HG03378 (cell line): ENCODE measurements around the gene HTRA2.
"Not testable (repeated sequence)": the region's sequence is repeated elsewhere in the genome, so short reads cannot be mapped to it uniquely, and the experiment has no call there.

ENCODE experiments used
- ATAC-seq: cut with Tn5 transposase; IDR thresholded peaks from one replicate; pipeline ENCODE4 v1.9.1; 2021; ENCODE audit warnings: mild to moderate bottlenecking, moderate library complexity; ENCODE audit not compliant: unreplicated experiment

HTRA2 gene

GRCh38 chr2:74529357-74530238, at the start of gene HTRA2, which contains the start of gene AUP1:
Gene HTRA2, plus strand, starts transcription at chr2:74529933. Its CDS starts 74 bp downstream, at chr2:74530007.
Gene AUP1, minus strand, starts transcription at chr2:74529706. Its CDS starts 77 bp downstream, at chr2:74529629.
- peak; percentile 68 for ATAC-seq

GRCh38 chr2:74481431-74481830, 48.3 kb upstream of the HTRA2 start:
- ATAC-seq, result no peak

GRCh38 chr2:74481961-74482800, 47.6 kb upstream of the HTRA2 start:
- peak; percentile 30 for ATAC-seq

- peak; percentile 88 for ATAC-seq
Observed at GRCh38 chr2:74482801-74483674, 46.7 kb upstream of the HTRA2 start, which contains the start of the genes CCDC142 and TTC31. Gene CCDC142, minus strand, starts transcription at chr2:74482998. Its CDS starts 161 bp downstream, at chr2:74482837. Gene TTC31, plus strand, starts transcription at chr2:74483081. Its CDS starts 15 bp downstream, at chr2:74483096.

GRCh38 chr2:74483675-74484164, 46.0 kb upstream of the HTRA2 start:
- ATAC-seq, result not testable (repeated sequence)

- no peak for ATAC-seq
Observed at GRCh38 chr2:74486141-74486540, 43.6 kb upstream of the HTRA2 start.

GRCh38 chr2:74488643-74489481, 40.9 kb upstream of the HTRA2 start:
- ATAC-seq, result no peak

GRCh38 chr2:74489906-74490305, 39.8 kb upstream of the HTRA2 start:
- ATAC-seq, result no peak

GRCh38 chr2:74491648-74492544, 37.8 kb upstream of the HTRA2 start:
- no peak for ATAC-seq

GRCh38 chr2:74493546-74493945, 36.2 kb upstream of the HTRA2 start:
- ATAC-seq, result no peak

- no peak for ATAC-seq
Observed at GRCh38 chr2:74495440-74495839, 34.3 kb upstream of the HTRA2 start.

GRCh38 chr2:74496997-74497776, 32.5 kb upstream of the HTRA2 start:
- no peak for ATAC-seq

- no peak for ATAC-seq
Observed at GRCh38 chr2:74497777-74498499, 31.8 kb upstream of the HTRA2 start.

GRCh38 chr2:74498500-74499266, 31.1 kb upstream of the HTRA2 start:
- no peak for ATAC-seq

GRCh38 chr2:74499267-74499939, 30.3 kb upstream of the HTRA2 start, which contains the start of gene LBX2:
Gene LBX2, minus strand, starts transcription at chr2:74499603. Its CDS starts 66 bp downstream, at chr2:74499537.
- ATAC-seq, result no peak
